Tibial artery (tissue), 4 donors: Measurements from ENCODE around the gene CDK5RAP3.
"Not testable (repeated sequence)": the region's sequence is repeated elsewhere in the genome, so short reads cannot be mapped to it uniquely, and the experiment has no call there.

Experiments used
- DNase-seq, 2 donors: peaks; one replicate each; pipeline ENCODE4 v3.0.0-alpha.2; 2019
- H3K27ac ChIP-seq, 2 donors: fragments of 200-600 bp; sonication (generic) in 1 of 2; 1 replicate in 1 of 2; 2 replicates in 1 of 2; pipeline ENCODE4 v1.5.1; 2018 to 2019; ENCODE audit warnings: mild to moderate bottlenecking in 1 of 2
- H3K27me3 ChIP-seq, 2 donors: fragments of 200-600 bp; sonication (generic) in 1 of 2; one replicate each; pipeline versions ENCODE4 v1.5.1 to v1.6.0; 2016 to 2019
- H3K36me3 ChIP-seq, 3 donors: fragments of 200-600 bp; sonication (generic) in 2 of 3; one replicate each; pipeline ENCODE4 v1.5.1; 2016 to 2019; ENCODE audit warnings: mild to moderate bottlenecking in 2 of 3
- H3K4me1 ChIP-seq, 4 donors: fragments of 200-600 bp; sonication (generic) in 2 of 4; 1 replicate in 3 of 4; 2 replicates in 1 of 4; pipeline ENCODE4 v1.5.1; 2016 to 2019
- H3K4me3 ChIP-seq, 2 donors: fragments of 200-600 bp; sonication (generic) in 1 of 2; 1 replicate in 1 of 2; 2 replicates in 1 of 2; pipeline ENCODE4 v1.5.1; 2018 to 2019; ENCODE audit warnings: mild to moderate bottlenecking in 2 of 2
- H3K9me3 ChIP-seq, 3 donors: fragments of 200-600 bp; sonication (generic) in 1 of 3; one replicate each; pipeline ENCODE4 v1.5.1; 2016 to 2019
- CTCF ChIP-seq, 2 experiments: fragments of 200-600 bp in 1 of 2; fragments of 450-650 bp in 1 of 2; IDR thresholded peaks; one replicate each; pipeline ENCODE4 v1.5.1; 2017 to 2019; ENCODE audit warnings: antibody characterized with exemption in 2 of 2, mild to moderate bottlenecking in 1 of 2, moderate library complexity in 1 of 2
- intact Hi-C: fragments of 100-400 bp; cut with DNase I; formaldehyde crosslinking; loops from one replicate; pipeline ENCODE4 v1.15.0; 2023; ENCODE audit warnings: low total_unique reads

Gene CDK5RAP3

GRCh38 chr17:47929218-47930000, 41.5 kb upstream of the CDK5RAP3 start:
- Histone ChIP-seq H3K27me3 (no peaks in the 10 kb centered on the region), H3K9me3 (no peaks in the 10 kb centered on the region), H3K36me3 (peaks cover 18 to 64% (median 51%) of the 10 kb centered on the region in 3 donors), H3K27ac (no peak overlapping the region), H3K4me1 (peaks cover 0 to 21% (median 0%) of the 10 kb centered on the region in 4 donors), H3K4me3 (no peak overlapping the region)
- no peak for TF ChIP-seq CTCF (IDR thresholded peaks at IDR 0.05)
- DNase-seq: no peak
- intact Hi-C loops: no loop called here

GRCh38 chr17:47931848-47932247, 39.1 kb upstream of the CDK5RAP3 start:
- Histone ChIP-seq H3K4me1 (peaks cover 0 to 23% (median 0%) of the 10 kb centered on the region in 4 donors), H3K9me3 (no peaks in the 10 kb centered on the region), H3K27ac (no peak overlapping the region), H3K36me3 (peaks cover 5 to 42% (median 26%) of the 10 kb centered on the region in 3 donors), H3K4me3 (no peak overlapping the region), H3K27me3 (no peaks in the 10 kb centered on the region)
- no peak for TF ChIP-seq CTCF (IDR thresholded peaks at IDR 0.05)
- no peak for DNase-seq
- intact Hi-C loops: no loop called here

GRCh38 chr17:47934856-47935255, 36.1 kb upstream of the CDK5RAP3 start:
- Histone ChIP-seq H3K4me3 (no peak overlapping the region), H3K4me1 (peaks cover 0 to 8% (median 0%) of the 10 kb centered on the region in 4 donors), H3K9me3 (no peaks in the 10 kb centered on the region), H3K36me3 (peaks cover 0 to 13% (median 0%) of the 10 kb centered on the region in 3 donors), H3K27ac (no peak overlapping the region), H3K27me3 (no peaks in the 10 kb centered on the region)
- DNase-seq: no peak
- TF ChIP-seq CTCF (IDR thresholded peaks at IDR 0.05): no peak
- intact Hi-C loops: no loop called here

GRCh38 chr17:47935468-47935867, 35.4 kb upstream of the CDK5RAP3 start:
- H3K27me3 ChIP-seq, H3K4me1 ChIP-seq, intact Hi-C loops, H3K36me3 ChIP-seq, H3K9me3 ChIP-seq, H3K4me3 ChIP-seq, H3K27ac ChIP-seq, DNase-seq: not testable (repeated sequence)

GRCh38 chr17:47935961-47936360, 35.0 kb upstream of the CDK5RAP3 start:
- H3K4me1 ChIP-seq: peaks cover 0 to 6% (median 4%) of the 10 kb centered on the region in 4 donors
- H3K4me3 ChIP-seq: no peak overlapping the region
- no peak for TF ChIP-seq CTCF (IDR thresholded peaks at IDR 0.05)
- intact Hi-C loops: no loop called here
- H3K36me3 ChIP-seq: peaks cover 0 to 9% (median 0%) of the 10 kb centered on the region in 3 donors
- H3K27ac ChIP-seq: no peak overlapping the region
- H3K27me3 ChIP-seq: no peaks in the 10 kb centered on the region
- no peaks in the 10 kb centered on the region for H3K9me3 ChIP-seq
- DNase-seq: no peak

- DNase-seq: no peak
- no peak for TF ChIP-seq CTCF (IDR thresholded peaks at IDR 0.05)
- Histone ChIP-seq H3K4me1 (peaks cover 0 to 23% (median 14%) of the 10 kb centered on the region in 4 donors), H3K36me3 (peaks cover 0 to 6% (median 0%) of the 10 kb centered on the region in 3 donors), H3K27ac (no peak overlapping the region), H3K4me3 (no peak overlapping the region), H3K9me3 (no peaks in the 10 kb centered on the region), H3K27me3 (no peaks in the 10 kb centered on the region)
- intact Hi-C loops: no loop called here
Observed at GRCh38 chr17:47937941-47938340, 33.0 kb upstream of the CDK5RAP3 start.
